ENCODE measurements around the gene RPL3.
"Not testable (repeated sequence)": the region's sequence is repeated elsewhere in the genome, so short reads cannot be mapped to it uniquely, and the experiment has no call there.

RPL3 gene

GRCh38 chr22:39319284-39320022 lies at the start of gene RPL3:
Gene RPL3, minus strand, starts transcription at chr22:39319623. Its CDS starts 26 bp downstream, at chr22:39319597.
- peak; percentile 91 to 96 for DNase-seq

GRCh38 chr22:39369186-39369585 lies 49.8 kb upstream of the RPL3 start:
- no peak for DNase-seq

GRCh38 chr22:39368461-39368911 lies 49.1 kb upstream of the RPL3 start:
- DNase-seq, result no peak

- DNase-seq, result no peak
Measured at GRCh38 chr22:39367035-39367434, 47.6 kb upstream of the RPL3 start.

GRCh38 chr22:39365492-39365780 lies 46.0 kb upstream of the RPL3 start:
- DNase-seq, result no peak

- no peak for DNase-seq
Measured at GRCh38 chr22:39364714-39365491, 45.5 kb upstream of the RPL3 start.

- DNase-seq, result no peak
Measured at GRCh38 chr22:39363751-39364515, 44.5 kb upstream of the RPL3 start.

GRCh38 chr22:39362932-39363331 lies 43.5 kb upstream of the RPL3 start:
- no peak for DNase-seq

- no peak for DNase-seq
Measured at GRCh38 chr22:39362271-39362670, 42.8 kb upstream of the RPL3 start.

- no peak for DNase-seq
Measured at GRCh38 chr22:39361496-39361895, 42.1 kb upstream of the RPL3 start.

- DNase-seq, result no peak
Measured at GRCh38 chr22:39360674-39361413, 41.4 kb upstream of the RPL3 start.

GRCh38 chr22:39360242-39360641 lies 40.8 kb upstream of the RPL3 start:
- DNase-seq, result no peak

- no peak for DNase-seq
Measured at GRCh38 chr22:39359659-39360195, 40.3 kb upstream of the RPL3 start.

GRCh38 chr22:39358197-39358596 lies 38.8 kb upstream of the RPL3 start:
- DNase-seq, result not testable (repeated sequence)

GRCh38 chr22:39357110-39358108 lies 38.0 kb upstream of the RPL3 start:
- not testable (repeated sequence) for DNase-seq

GRCh38 chr22:39356464-39356863 lies 37.0 kb upstream of the RPL3 start:
- DNase-seq, result peak in 1 of 2 donors; percentile 42

- not testable (repeated sequence) for DNase-seq
Measured at GRCh38 chr22:39355805-39356204, 36.4 kb upstream of the RPL3 start.

- DNase-seq, result no peak
Measured at GRCh38 chr22:39355080-39355479, 35.7 kb upstream of the RPL3 start.

- no peak for DNase-seq
Measured at GRCh38 chr22:39353346-39353745, 33.9 kb upstream of the RPL3 start.

GRCh38 chr22:39352306-39352891 lies 33.0 kb upstream of the RPL3 start:
- DNase-seq, result no peak
